Activated naive CD4-positive, alpha-beta T cell treated with anti-CD3 and anti-CD28 coated beads for 36 hours (primary cell): ENCODE results near the gene ZSCAN22. TPM values are rescaled to one million over a fixed set of nuclear protein-coding genes. Genes with fewer than 3 reads are reported as not detected.
A peak's percentile ranks its signal among the peaks of the same experiment; 100 is the strongest.
"Not testable (repeated sequence)": the region's sequence is repeated elsewhere in the genome, so short reads cannot be mapped to it uniquely, and the experiment has no call there.

Experiments used
- CTCF ChIA-PET: fragments of 350-600 bp; sonication (Branson Sonifier 250); formaldehyde crosslinking; loops from one replicate; lab custom pipeline; 2021; ENCODE audit warnings: antibody characterized with exemption; lab: Charles Lee
- DNase-seq: peaks from one replicate; pipeline ENCODE4 v3.0.0-alpha.2; 2020
- H3K27ac Mint-ChIP-seq: one replicate; pipeline ENCODE4 v1.8.0; 2021; ENCODE audit warnings: mild to moderate bottlenecking, mixed read lengths
- H3K27me3 Mint-ChIP-seq: one replicate; pipeline ENCODE4 v1.8.0; 2021; ENCODE audit warnings: low read depth, mixed read lengths
- H3K36me3 Mint-ChIP-seq: one replicate; pipeline ENCODE4 v1.8.0; 2021; ENCODE audit warnings: low read depth, mixed read lengths
- H3K4me1 Mint-ChIP-seq: one replicate; pipeline ENCODE4 v1.8.0; 2021; ENCODE audit warnings: low read depth, mixed read lengths
- H3K4me3 Mint-ChIP-seq: one replicate; pipeline ENCODE4 v1.8.0; 2021; ENCODE audit warnings: mild to moderate bottlenecking, moderate library complexity, mixed read lengths
- H3K9me3 Mint-ChIP-seq: one replicate; pipeline ENCODE4 v1.8.0; 2021; ENCODE audit warnings: mixed read lengths
- intact Hi-C: fragments of 100-400 bp; cut with micrococcal nuclease; formaldehyde crosslinking; loops from one replicate; pipeline ENCODE4 v1.15.1; 2023
- total RNA-seq, 2 experiments: library from RNA; stranded (reverse); gene quantifications; one replicate each; pipeline ENCODE4 v1.2.3, GENCODE V29; 2021

ZSCAN22 gene
- total RNA-seq, 2 experiments from 2014 or later, result 1.2 to 1.3 TPM

- H3K36me3 Mint-ChIP-seq, result peaks cover 66% of the 10 kb centered on the region
- no peak overlapping the region for H3K27ac Mint-ChIP-seq
- H3K9me3 Mint-ChIP-seq, result peaks cover 21% of the 10 kb centered on the region
- CTCF ChIA-PET, result interaction anchor here (1.1 kb wide), 1 partner anchor 13 kb away, joined by 3 read pairs; no protein-coding TSS in a partner anchor
- DNase-seq, result no peak
- no peak overlapping the region for H3K4me3 Mint-ChIP-seq
- H3K27me3 Mint-ChIP-seq, result no peaks in the 10 kb centered on the region
- intact Hi-C loops, result no loop called here
- peaks cover 14% of the 10 kb centered on the region for H3K4me1 Mint-ChIP-seq
Observed at GRCh38 chr19:58300620-58301019, 26.2 kb upstream of the ZSCAN22 start.

- Mint-ChIP-seq H3K4me1 (peaks cover 46% of the 10 kb centered on the region), H3K9me3 (peaks cover 13% of the 10 kb centered on the region), H3K27me3 (no peaks in the 10 kb centered on the region), H3K27ac (no peak overlapping the region), H3K36me3 (peaks cover 66% of the 10 kb centered on the region), H3K4me3 (peak overlapping the region; percentile 100)
- CTCF ChIA-PET, result no interaction called here
- DNase-seq, result no peak
- intact Hi-C loops, result no loop called here
Observed at GRCh38 chr19:58304255-58304654, 22.5 kb upstream of the ZSCAN22 start.

GRCh38 chr19:58304748-58305064 is 22.1 kb upstream of the ZSCAN22 start:
- H3K4me3 Mint-ChIP-seq, result peak overlapping the region; percentile 100
- intact Hi-C loops, result loop anchor here (1.0 kb wide), 9 partner anchors 22 to 827 kb away; partner anchors contain the start of genes TRIM28, ZNF274, ZNF584 and ZNF772
- CTCF ChIA-PET, result no interaction called here
- peaks cover 46% of the 10 kb centered on the region for H3K4me1 Mint-ChIP-seq
- no peaks in the 10 kb centered on the region for H3K27me3 Mint-ChIP-seq
- peaks cover 68% of the 10 kb centered on the region for H3K36me3 Mint-ChIP-seq
- DNase-seq, result no peak
- peak overlapping the region; percentile 99 for H3K27ac Mint-ChIP-seq
- peaks cover 13% of the 10 kb centered on the region for H3K9me3 Mint-ChIP-seq

GRCh38 chr19:58305065-58305931 is 21.5 kb upstream of the ZSCAN22 start, which contains the start of gene ERVK3-1:
TSS of gene ERVK3-1 (plus strand) at chr19:58305377. CDS start at chr19:58312169, 6,792 bp downstream.
- peaks cover 46% of the 10 kb centered on the region for H3K4me1 Mint-ChIP-seq
- H3K4me3 Mint-ChIP-seq, result peak within 1 kb of the TSS; percentile 100
- peak; percentile 95 for DNase-seq
- peak within 1 kb of the TSS; percentile 99 for H3K27ac Mint-ChIP-seq
- peaks cover 13% of the 10 kb centered on the region for H3K9me3 Mint-ChIP-seq
- H3K27me3 Mint-ChIP-seq, result no peaks in the 10 kb centered on the region
- intact Hi-C loops, result loop anchor here (1.0 kb wide), 9 partner anchors 21 to 828 kb away; partner anchors contain the start of genes TRIM28, ZNF274, ZNF584 and ZNF772
- peaks cover 68% of the 10 kb centered on the region for H3K36me3 Mint-ChIP-seq
- CTCF ChIA-PET, result interaction anchor here (1.6 kb wide), 1 partner anchor 76 kb away, joined by 5 read pairs; the partner anchor contains the start of gene ZNF544

- CTCF ChIA-PET, result interaction anchor here (1.0 to 1.6 kb wide), 2 partner anchors 77 to 124 kb away, joined by 4 to 5 read pairs; partner anchors contain the start of gene ZNF544
- intact Hi-C loops, result loop anchor here (1.0 kb wide), 9 partner anchors 20 to 829 kb away; partner anchors contain the start of genes TRIM28, ZNF274, ZNF584 and ZNF772
- H3K4me3 Mint-ChIP-seq, result peak overlapping the region; percentile 100
- DNase-seq, result no peak
- peaks cover 9% of the 10 kb centered on the region for H3K9me3 Mint-ChIP-seq
- peaks cover 63% of the 10 kb centered on the region for H3K36me3 Mint-ChIP-seq
- no peaks in the 10 kb centered on the region for H3K27me3 Mint-ChIP-seq
- H3K27ac Mint-ChIP-seq, result peak overlapping the region; percentile 99
- H3K4me1 Mint-ChIP-seq, result peaks cover 46% of the 10 kb centered on the region
Observed at GRCh38 chr19:58305932-58306323, 20.9 kb upstream of the ZSCAN22 start.

- no peak overlapping the region for H3K27ac Mint-ChIP-seq
- intact Hi-C loops, result no loop called here
- DNase-seq, result no peak
- no peaks in the 10 kb centered on the region for H3K27me3 Mint-ChIP-seq
- CTCF ChIA-PET, result interaction anchor here (0.6 kb wide), 1 partner anchor 179 kb away, joined by 3 read pairs; no protein-coding TSS in a partner anchor
- H3K4me1 Mint-ChIP-seq, result peaks cover 46% of the 10 kb centered on the region
- peaks cover 6% of the 10 kb centered on the region for H3K9me3 Mint-ChIP-seq
- H3K4me3 Mint-ChIP-seq, result no peak overlapping the region
- H3K36me3 Mint-ChIP-seq, result peaks cover 65% of the 10 kb centered on the region
Observed at GRCh38 chr19:58307736-58308135, 19.1 kb upstream of the ZSCAN22 start.

GRCh38 chr19:58310685-58311084 is 16.1 kb upstream of the ZSCAN22 start:
- H3K9me3 Mint-ChIP-seq, intact Hi-C loops, H3K27ac Mint-ChIP-seq, H3K4me3 Mint-ChIP-seq, H3K27me3 Mint-ChIP-seq: not testable (repeated sequence)
- CTCF ChIA-PET, result interaction anchor here (0.6 to 1.0 kb wide), 2 partner anchors 11 to 86 kb away, joined by 3 read pairs; no protein-coding TSS in a partner anchor
- peak; percentile 33 for DNase-seq
- Mint-ChIP-seq H3K4me1 (peaks cover 32% of the 10 kb centered on the region), H3K36me3 (peaks cover 82% of the 10 kb centered on the region)

- Mint-ChIP-seq H3K9me3 (peaks cover 4% of the 10 kb centered on the region), H3K27me3 (no peaks in the 10 kb centered on the region), H3K27ac (no peak overlapping the region), H3K4me3 (no peak overlapping the region), H3K4me1 (peaks cover 24% of the 10 kb centered on the region), H3K36me3 (peaks cover 82% of the 10 kb centered on the region)
- intact Hi-C loops, result no loop called here
- no peak for DNase-seq
- CTCF ChIA-PET, result interaction anchor here (0.6 to 1.0 kb wide), 2 partner anchors 10 to 87 kb away, joined by 3 read pairs; no protein-coding TSS in a partner anchor
Observed at GRCh38 chr19:58311345-58311865, 15.4 kb upstream of the ZSCAN22 start.

- CTCF ChIA-PET, result no interaction called here
- no peak for DNase-seq
- peaks cover 2% of the 10 kb centered on the region for H3K9me3 Mint-ChIP-seq
- no peak overlapping the region for H3K4me3 Mint-ChIP-seq
- H3K4me1 Mint-ChIP-seq, result no peaks in the 10 kb centered on the region
- intact Hi-C loops, result no loop called here
- H3K27ac Mint-ChIP-seq, result no peak overlapping the region
- peaks cover 50% of the 10 kb centered on the region for H3K36me3 Mint-ChIP-seq
- H3K27me3 Mint-ChIP-seq, result no peaks in the 10 kb centered on the region
Observed at GRCh38 chr19:58315580-58315979, 11.2 kb upstream of the ZSCAN22 start.

- Mint-ChIP-seq H3K27ac (no peak overlapping the region), H3K4me1 (no peaks in the 10 kb centered on the region), H3K4me3 (no peak overlapping the region), H3K36me3 (peaks cover 37% of the 10 kb centered on the region), H3K9me3 (peaks cover 2% of the 10 kb centered on the region), H3K27me3 (no peaks in the 10 kb centered on the region)
- CTCF ChIA-PET, result interaction anchor here (0.9 kb wide), 1 partner anchor 16 kb away, joined by 3 read pairs; no protein-coding TSS in a partner anchor
- intact Hi-C loops, result no loop called here
- peak; percentile 30 for DNase-seq
Observed at GRCh38 chr19:58317476-58318072, 9.2 kb upstream of the ZSCAN22 start.

GRCh38 chr19:58318297-58318696 is 8.5 kb upstream of the ZSCAN22 start:
- peaks cover 2% of the 10 kb centered on the region for H3K9me3 Mint-ChIP-seq
- no peak for DNase-seq
- no peaks in the 10 kb centered on the region for H3K27me3 Mint-ChIP-seq
- H3K27ac Mint-ChIP-seq, result no peak overlapping the region
- intact Hi-C loops, result no loop called here
- H3K4me1 Mint-ChIP-seq, result no peaks in the 10 kb centered on the region
- CTCF ChIA-PET, result interaction anchor here (0.9 kb wide), 1 partner anchor 15 kb away, joined by 3 read pairs; no protein-coding TSS in a partner anchor
- H3K36me3 Mint-ChIP-seq, result peaks cover 30% of the 10 kb centered on the region
- no peak overlapping the region for H3K4me3 Mint-ChIP-seq

GRCh38 chr19:58319241-58319640 is 7.6 kb upstream of the ZSCAN22 start:
- Mint-ChIP-seq H3K4me1 (no peaks in the 10 kb centered on the region), H3K36me3 (peaks cover 22% of the 10 kb centered on the region), H3K4me3 (no peak overlapping the region), H3K9me3 (peaks cover 2% of the 10 kb centered on the region), H3K27me3 (no peaks in the 10 kb centered on the region), H3K27ac (no peak overlapping the region)
- CTCF ChIA-PET, result no interaction called here
- intact Hi-C loops, result no loop called here
- no peak for DNase-seq
